GM12864 (cell line): ENCODE data around the gene IP6K3.

Source experiments
- DNase-seq: peaks from one replicate; pipeline ENCODE4 v3.0.0-alpha.2; 2011; ENCODE audit warnings: low read depth
- H3K4me3 ChIP-seq: 2 replicates; pipeline ENCODE4 v1.5.1; 2011; ENCODE audit warnings: mild to moderate bottlenecking, low read depth, low read length, control low read depth
- TF ChIP-seq, protein P1 (sequence below): IDR thresholded peaks from 2 replicates; pipeline ENCODE4 v1.5.1; 2011; ENCODE audit warnings: low read depth, mild to moderate bottlenecking, moderate library complexity, low read length, control low read depth, inconsistent platforms; ENCODE audit errors: missing control alignments

The IP6K3 gene

DNA sequence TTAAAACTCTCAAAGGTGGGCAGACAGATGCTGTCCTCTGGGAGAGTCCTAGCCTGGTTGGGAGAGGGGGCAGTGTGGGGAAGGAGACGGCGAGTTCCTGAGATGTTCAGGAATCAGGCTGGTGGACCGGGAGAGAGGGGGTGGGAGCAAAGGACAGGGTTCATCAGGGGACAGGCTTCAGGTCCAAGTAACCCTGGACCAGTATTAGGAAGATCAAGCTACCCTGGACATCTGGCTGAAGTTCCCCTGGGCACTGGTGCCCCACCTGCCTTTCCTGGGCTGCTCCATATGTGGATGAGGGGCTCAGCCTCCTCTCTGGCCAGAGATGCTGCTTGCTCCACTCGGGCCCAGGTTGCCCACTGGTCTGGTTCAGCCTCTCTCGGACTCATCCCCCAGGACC lies 1.1 kb upstream of the IP6K3 start:
- TF ChIP-seq, protein P1, sequence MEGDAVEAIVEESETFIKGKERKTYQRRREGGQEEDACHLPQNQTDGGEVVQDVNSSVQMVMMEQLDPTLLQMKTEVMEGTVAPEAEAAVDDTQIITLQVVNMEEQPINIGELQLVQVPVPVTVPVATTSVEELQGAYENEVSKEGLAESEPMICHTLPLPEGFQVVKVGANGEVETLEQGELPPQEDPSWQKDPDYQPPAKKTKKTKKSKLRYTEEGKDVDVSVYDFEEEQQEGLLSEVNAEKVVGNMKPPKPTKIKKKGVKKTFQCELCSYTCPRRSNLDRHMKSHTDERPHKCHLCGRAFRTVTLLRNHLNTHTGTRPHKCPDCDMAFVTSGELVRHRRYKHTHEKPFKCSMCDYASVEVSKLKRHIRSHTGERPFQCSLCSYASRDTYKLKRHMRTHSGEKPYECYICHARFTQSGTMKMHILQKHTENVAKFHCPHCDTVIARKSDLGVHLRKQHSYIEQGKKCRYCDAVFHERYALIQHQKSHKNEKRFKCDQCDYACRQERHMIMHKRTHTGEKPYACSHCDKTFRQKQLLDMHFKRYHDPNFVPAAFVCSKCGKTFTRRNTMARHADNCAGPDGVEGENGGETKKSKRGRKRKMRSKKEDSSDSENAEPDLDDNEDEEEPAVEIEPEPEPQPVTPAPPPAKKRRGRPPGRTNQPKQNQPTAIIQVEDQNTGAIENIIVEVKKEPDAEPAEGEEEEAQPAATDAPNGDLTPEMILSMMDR, result no peak
- no peak for DNase-seq
- H3K4me3 ChIP-seq, result no peak overlapping the region

DNA sequence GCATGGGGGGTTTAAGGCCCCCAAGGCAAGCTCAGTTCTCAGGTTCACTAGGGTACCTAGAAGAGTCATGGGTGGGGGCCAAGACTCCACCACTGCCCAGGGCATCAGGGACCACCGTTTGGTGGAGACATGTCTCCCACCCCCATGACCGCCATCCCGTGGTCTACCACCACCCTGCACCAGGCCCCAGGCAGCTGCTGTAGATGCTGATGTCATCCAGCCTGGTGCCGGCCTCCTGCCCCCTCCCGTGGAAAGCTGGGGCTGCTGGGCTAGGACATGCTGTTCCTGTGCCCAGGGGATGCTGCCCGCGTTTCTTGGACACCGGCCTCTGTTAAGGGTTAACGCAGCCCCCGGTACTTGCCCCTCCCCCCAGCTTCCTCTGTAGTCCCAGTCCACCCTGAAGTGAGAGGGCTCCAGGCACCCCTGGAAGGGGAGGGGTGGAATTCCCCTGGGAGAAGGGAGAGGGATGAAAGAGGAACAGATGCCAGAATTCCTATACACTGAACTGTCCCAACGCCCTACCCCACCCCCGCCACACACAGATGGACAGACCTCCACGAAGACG lies 587 bp downstream of the IP6K3 start:
- no peak for DNase-seq
- H3K4me3 ChIP-seq, result no peak overlapping the region
- TF ChIP-seq, protein P1, result no peak

DNA sequence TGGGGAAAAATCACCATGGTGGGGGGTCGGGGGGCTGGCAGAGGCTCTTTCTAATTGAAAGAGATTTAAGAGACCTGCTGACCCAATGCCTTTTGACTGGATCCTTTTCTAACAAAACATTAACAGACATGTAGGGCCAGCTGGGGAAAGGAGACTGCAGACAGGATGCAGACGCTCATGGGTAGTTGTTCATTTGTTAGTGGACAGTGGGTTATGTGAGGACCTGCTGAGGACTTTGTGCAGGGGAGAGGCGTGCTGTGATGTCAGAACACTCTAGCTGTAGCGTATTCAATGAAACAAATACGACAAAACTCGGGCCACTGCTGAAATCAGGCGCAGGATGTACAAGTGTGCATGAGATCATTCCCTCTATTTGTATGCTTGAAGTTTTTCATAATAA lies 1.2 kb downstream of the IP6K3 start:
- TF ChIP-seq, protein P1, result no peak
- DNase-seq, result no peak
- no peak overlapping the region for H3K4me3 ChIP-seq

DNA sequence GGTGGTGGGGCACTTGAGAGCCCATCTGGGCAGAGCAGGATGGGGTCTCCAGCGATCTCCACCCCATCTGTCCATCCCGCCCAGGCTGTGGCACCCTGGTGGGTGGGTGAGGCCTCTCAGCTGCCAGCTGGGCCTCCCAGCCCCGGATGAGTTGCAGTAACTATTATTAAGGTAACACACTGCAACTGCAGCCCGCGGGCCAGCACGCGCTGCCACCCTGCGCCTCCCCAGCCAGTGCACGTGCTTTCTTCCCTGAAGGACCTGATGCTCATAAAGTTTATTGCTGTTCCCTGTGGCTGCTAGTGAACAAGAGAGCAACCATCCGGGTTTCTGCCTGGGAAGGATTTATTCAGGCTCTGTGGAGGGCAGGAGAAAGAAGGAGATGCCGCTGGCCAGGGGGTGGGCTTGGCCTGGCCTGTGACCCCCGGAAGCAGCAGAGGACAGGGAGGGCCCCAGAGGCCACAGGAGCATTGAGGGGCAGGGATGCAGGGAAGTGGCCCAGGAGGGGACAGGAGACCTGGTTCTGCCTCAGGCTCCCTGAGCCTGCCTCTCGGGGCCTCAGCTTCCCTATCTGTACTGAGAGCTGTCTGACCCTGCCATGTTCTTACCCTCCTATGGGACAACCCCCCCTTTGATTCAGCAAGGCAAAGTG lies 1.7 kb downstream of the IP6K3 start:
- DNase-seq, result no peak
- no peak overlapping the region for H3K4me3 ChIP-seq
- TF ChIP-seq, protein P1, result no peak

DNA sequence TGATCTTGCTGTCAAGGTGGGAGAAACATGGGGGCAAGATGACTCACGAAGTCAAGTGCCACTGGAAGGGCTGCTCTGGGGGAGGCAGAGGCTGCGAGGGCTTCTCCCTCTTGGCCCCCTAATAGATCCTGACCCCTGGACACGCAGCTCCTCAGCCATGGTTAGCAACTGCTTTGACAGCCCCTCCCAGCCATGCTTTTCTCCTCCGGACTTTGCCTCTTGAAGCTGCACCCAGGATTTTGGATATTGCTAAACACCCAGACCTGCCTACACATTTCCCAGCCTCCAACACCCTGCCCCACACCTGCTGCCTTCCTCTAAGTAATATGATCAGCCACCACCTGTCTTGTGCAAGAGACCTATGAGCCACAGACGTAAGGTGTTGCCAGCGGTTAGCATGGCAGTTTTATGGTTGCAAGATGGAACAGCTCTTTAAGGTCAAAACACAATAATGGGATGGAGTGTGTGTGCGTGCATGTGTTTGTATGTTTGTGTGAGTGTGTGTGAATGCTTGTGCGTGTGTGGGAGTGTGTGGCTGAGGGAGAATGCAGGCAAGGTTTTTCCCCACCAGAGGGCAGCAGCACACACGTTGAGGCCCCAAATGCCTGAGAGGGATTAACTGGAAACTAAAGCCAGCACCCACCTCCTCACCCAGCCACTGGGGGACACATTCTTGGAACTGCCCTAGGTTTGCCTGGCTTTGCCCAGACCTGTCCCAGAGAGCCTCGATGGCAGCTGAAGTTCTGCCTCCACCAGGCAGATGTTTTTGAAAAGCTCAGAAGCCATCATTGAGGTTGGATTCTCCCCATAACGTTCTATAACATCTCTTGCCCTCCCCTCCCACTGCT lies 2.5 kb downstream of the IP6K3 start:
- TF ChIP-seq, protein P1, result peak; percentile 99
- H3K4me3 ChIP-seq, result no peak overlapping the region
- peak; percentile 33 for DNase-seq

DNA sequence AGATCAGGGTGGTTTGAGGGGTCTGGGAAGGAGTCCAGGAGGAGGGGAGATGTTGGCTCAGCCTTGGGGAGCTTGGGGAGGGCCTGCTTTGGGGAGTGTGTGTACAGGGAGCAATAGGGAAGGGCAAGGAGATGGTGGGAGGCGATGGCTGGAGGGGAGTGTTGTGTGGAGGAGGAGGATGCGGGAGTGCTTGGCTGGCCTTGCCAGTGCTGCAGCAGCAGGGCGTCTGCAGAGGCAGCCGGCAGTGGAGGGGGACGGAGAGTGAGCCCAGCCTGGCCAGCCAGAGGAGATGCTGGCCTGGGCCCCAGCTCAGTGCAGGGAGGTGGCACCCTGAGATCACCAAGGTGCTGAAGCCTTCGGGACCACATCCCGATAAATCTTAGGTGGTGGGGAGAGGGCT lies 3.9 kb downstream of the IP6K3 start:
- TF ChIP-seq, protein P1, result no peak
- no peak for DNase-seq
- no peak overlapping the region for H3K4me3 ChIP-seq

DNA sequence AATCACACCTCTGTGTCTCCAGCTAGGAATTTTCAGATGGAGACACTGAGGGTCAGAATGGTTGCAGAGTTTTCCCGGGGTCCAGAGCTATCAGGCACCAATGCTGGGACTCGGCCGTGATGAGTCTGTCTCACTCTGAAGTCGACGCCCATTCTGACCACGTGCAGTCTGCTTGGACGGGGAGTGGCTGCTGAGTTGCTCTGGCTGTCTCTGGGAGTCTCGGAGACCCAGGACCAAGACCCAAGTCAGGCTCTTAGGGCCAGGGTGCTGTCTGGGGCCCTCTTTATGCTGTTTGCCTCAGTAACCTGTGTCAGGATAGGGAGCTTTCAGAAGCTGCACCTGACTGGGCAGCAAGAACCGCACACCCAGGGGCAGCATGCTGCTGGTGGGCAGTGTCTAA lies 4.6 kb downstream of the IP6K3 start:
- DNase-seq, result no peak
- TF ChIP-seq, protein P1, result no peak
- H3K4me3 ChIP-seq, result no peak overlapping the region
